GM12872 (cell line): Measurements from ENCODE around the gene DIDO1.

Experiments used
- TF ChIP-seq, protein P1 (sequence below): IDR thresholded peaks from 3 replicates; pipeline ENCODE4 v1.5.1; 2011; ENCODE audit warnings: low read depth, mild to moderate bottlenecking, low read length, moderate library complexity; ENCODE audit not compliant: insufficient read depth

Gene DIDO1

DNA sequence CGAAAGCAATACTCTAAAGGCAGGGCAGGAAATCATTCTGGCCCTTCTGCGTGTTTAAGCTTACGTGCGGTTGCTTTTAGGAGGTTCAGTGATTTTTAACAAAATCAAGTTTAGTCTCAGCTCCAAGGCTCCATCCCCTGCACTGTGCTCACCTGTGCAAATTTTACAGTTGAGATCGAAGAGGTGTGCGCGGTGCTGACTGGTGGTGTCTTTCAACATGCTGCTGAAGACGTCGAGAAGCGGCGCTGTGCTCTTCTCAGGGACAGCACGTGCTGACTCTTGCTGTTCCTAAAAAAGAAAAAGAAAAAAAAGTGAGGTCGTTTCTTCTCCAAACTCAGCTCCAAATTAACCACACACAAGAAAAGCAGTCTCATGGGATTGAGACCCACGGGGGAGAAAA lies 32.0 kb downstream of the DIDO1 start:
- TF ChIP-seq, protein P1, sequence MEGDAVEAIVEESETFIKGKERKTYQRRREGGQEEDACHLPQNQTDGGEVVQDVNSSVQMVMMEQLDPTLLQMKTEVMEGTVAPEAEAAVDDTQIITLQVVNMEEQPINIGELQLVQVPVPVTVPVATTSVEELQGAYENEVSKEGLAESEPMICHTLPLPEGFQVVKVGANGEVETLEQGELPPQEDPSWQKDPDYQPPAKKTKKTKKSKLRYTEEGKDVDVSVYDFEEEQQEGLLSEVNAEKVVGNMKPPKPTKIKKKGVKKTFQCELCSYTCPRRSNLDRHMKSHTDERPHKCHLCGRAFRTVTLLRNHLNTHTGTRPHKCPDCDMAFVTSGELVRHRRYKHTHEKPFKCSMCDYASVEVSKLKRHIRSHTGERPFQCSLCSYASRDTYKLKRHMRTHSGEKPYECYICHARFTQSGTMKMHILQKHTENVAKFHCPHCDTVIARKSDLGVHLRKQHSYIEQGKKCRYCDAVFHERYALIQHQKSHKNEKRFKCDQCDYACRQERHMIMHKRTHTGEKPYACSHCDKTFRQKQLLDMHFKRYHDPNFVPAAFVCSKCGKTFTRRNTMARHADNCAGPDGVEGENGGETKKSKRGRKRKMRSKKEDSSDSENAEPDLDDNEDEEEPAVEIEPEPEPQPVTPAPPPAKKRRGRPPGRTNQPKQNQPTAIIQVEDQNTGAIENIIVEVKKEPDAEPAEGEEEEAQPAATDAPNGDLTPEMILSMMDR: no peak

DNA sequence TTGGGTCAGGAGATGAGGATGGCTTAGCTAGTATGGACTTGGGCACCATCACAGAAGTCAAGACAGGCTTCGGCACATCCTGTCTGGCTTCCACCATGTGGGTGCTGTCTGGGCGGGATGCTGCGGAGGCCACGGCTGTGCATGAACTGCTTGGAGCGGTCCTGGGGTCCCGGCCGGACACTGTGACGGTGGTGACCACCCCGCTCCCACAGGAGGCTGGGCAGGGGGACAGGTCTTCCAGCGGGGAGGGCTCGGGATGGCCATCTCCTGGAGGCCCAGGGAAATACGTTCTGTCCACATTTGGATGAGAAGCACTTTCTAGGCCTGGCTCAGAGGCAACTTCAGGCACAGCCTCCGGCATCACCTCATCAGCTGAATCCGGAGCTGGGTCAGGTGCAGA lies 32.6 kb downstream of the DIDO1 start:
- TF ChIP-seq, protein P1: no peak

DNA sequence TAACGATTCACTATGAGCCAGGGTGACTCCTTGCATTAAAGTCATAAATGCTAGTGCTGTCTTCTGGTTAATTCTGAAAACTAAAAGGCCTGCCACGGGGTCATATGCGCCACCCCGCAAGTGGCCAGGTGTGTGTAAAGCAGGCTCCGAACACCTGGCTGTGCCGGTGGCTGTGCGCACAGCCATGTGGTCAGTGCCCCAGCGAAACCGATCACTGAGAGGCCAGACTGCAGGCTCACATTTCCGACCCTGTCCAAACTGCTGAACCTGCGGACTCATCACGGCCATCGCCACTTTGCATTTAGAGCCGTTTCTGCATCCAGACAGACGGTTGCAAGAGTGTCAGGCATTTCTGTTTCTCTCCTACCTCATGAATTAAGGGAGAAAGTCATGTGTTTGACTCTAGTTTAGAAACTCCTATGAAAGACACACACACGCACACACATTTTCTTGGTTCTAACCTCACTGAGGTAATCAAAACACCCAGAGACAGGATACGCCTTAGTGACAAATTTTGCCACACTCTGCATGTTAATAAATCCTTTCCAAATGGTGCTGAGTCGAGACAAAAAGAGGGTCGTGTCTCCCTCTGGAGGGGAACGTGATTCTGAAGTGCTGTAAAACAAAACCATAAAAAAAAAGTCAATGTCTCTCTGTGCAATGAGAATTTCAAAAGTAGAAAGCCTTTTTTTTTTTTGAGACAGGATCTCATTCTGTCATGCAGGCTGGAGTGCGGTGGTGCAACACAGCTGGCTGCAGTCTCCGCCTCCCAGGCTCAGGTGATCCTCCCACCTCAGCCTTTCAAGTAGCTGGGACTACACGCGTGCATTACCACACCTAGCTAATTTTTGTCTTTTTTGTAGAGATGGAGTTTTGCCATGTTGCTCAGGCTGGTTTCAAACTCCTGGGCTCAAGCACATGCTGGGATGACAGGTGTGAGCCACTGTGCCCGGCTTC lies 33.7 kb downstream of the DIDO1 start:
- TF ChIP-seq, protein P1: no peak

DNA sequence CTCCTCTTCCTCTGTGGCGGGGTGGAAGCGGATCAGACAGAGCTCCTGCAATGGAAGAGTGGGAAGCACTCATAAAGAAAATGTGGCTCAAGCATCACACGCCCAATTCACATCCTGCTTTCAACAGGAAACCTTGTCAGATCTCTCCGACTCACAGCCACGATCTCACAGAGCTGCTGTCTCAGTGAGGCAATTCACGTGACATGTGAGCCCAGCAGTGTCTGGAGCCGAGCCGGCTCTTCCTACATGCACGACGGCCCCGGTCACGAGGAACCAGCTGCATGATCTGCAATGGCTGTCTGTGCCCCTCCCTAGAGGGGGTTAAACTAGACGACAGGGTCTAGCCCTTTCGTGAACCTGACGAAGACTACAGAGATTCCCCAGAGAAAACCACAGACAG lies 35.2 kb downstream of the DIDO1 start:
- TF ChIP-seq, protein P1: no peak

DNA sequence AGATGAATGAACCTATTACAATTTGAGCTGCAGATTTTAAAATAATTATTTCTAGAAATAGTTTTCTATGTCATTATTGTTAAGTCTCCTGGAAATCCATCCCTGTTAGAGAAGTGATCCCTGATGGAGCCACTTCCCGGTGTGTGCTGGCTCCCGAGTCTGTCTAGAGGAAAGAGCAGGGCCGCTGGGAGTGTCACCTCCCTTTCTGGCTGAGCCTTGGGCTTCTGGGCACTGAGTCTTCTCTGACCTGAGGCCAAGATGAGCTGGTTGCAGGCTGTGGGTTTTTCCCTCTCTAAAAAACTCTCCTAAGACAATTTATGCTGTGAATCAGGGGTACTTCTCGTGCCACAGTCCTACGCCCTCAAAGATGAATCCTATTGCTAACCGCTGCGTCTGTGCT lies 35.9 kb downstream of the DIDO1 start:
- TF ChIP-seq, protein P1: no peak

DNA sequence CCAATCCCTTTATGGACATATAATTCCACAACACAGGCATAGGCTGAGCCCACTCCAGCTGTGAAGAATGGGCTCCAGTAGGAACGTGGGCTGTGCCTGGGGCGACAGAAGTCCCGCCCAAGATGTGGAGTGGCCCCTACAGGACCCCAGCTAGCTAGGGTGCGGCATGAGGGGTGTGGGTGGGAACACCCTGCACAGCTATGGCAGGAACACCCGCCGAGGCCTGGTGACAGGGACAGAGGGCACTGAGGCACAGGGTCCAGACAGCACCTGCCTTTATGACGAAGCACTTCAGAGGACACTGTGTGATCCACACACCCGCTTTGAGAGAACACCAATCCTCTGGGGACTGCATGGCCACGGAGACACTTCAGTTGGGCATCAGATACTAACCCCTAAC lies 36.4 kb downstream of the DIDO1 start:
- TF ChIP-seq, protein P1: no peak

DNA sequence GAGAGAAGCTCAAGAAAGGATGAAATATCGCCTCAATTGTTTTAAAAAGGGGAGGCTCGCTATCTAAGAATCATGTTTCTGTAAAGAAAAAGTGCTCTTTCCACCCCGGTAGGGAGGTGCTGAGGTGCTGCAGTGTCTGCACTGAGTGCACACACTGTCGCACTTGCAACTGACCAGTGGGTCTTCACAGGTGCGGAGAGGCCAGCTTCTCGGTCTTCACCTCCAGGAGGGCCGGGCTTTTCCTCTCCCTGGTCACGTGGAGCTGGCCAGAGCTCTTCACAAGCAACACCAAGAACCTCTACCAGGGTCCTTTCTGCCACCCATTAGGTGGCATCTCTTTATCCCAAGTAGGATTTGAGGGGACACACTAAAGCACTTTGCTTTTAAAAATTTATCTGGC lies 36.9 kb downstream of the DIDO1 start:
- TF ChIP-seq, protein P1: no peak
